Fibroblast of pulmonary artery (primary cell): ENCODE measurements around the gene TM4SF18.

Source experiments
- DNase-seq: peaks from one replicate; pipeline ENCODE4 v3.0.0-alpha.2; 2010; ENCODE audit warnings: low read depth
- H3K4me3 ChIP-seq: replicated peaks from 2 replicates; pipeline ENCODE4 v1.5.1; 2011; ENCODE audit warnings: low read depth, mild to moderate bottlenecking, control low read depth, low read length, moderate library complexity
- CTCF ChIP-seq: IDR thresholded peaks from 2 replicates; pipeline ENCODE4 v1.5.1; 2011; ENCODE audit warnings: mild to moderate bottlenecking, control low read depth, low read length, inconsistent platforms; ENCODE audit errors: missing control alignments

The TM4SF18 gene

GRCh38 chr3:149306751-149307434, 26.5 kb downstream of the TM4SF18 start:
- no peak overlapping the region for H3K4me3 ChIP-seq
- no peak for TF ChIP-seq CTCF
- DNase-seq: no peak

- H3K4me3 ChIP-seq: no peak overlapping the region
- TF ChIP-seq CTCF: no peak
- DNase-seq: no peak
These were observed 28.1 kb downstream of the TM4SF18 start for GRCh38 chr3:149305376-149305775.

DNA sequence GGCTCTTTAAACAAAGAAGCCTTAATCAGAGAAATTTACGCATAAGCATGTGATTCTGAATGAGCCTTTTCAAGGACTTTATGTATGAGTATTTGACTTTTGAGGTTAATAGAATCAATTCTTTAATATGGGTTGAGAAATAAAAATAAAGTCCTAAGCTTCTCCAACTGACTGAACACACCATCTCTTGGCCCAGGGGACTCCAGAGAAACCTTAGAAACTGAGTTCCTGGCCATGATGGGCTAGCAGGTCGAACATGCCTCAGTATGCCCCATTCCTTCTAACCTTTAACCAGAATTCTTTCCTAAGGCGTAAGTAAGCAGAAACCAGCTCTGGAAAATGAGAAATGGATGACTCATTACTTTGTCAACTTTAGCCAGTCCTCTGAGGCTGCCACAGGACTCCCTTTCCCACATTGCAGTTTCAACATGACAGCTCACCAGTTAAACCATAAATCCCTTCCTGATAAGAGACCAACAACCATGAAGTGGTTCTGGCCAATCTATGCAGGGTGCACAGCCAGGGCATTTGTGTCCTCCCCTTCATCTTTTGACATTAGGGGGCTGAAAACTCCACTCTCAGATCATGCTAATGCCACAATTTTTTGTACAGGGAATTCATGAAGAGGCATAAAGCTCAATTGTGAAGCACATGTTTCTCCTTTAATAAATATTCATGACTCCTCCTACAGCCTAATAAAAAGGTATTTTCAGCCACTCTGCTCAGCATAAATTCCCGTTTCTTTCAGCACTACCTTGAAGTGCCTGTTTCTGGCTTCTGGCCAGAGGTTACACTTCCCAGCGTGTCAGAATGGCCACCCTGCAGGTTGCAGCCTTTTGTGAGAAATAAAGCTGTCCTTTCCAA, 33.3 kb downstream of the TM4SF18 start:
- TF ChIP-seq CTCF: no peak
- no peak overlapping the region for H3K4me3 ChIP-seq
- peak; percentile 92 for DNase-seq

GRCh38 chr3:149296972-149297371, 36.5 kb downstream of the TM4SF18 start:
- no peak overlapping the region for H3K4me3 ChIP-seq
- no peak for TF ChIP-seq CTCF
- DNase-seq: no peak

DNA sequence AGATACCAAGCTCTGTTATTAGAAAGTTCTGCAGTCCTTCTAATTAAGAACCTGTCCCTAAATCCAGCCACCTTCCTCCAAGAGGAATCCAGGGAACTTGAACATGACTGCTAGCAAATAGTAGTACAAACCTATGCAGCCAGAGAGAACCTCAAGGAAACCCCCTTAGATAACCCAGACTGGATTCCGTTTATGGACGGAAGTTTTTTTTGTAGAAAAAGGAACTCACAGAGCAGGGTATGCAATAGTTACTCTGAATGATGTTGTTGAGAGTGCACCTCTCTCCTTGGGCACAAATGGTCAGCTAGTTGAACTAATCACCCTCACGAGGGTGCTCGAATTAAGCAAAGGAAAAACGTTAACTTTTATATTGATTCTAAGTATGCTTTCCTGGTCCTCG, 40.8 kb downstream of the TM4SF18 start:
- TF ChIP-seq CTCF: no peak
- no peak for DNase-seq
- no peak overlapping the region for H3K4me3 ChIP-seq

DNA sequence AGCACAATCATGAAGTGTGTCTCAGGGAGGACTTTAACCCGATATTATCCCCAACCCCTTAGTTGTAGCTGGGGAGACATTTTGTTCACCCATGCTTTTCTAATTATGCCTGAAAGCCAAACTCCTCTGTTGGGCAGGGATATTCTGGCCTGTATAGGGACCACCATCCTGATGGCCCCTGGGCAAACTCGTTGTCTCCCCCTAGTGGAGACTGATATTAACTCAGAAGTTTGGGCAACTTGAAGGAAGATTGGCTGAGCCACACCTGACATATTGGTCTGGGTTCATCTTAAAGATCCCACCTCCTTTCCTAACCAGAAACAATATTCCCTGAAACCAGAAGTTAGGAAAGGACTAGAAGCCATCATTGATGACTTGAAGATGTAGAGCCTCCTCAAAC, 42.3 kb downstream of the TM4SF18 start:
- no peak overlapping the region for H3K4me3 ChIP-seq
- DNase-seq: peak; percentile 29
- peak; percentile 49 for TF ChIP-seq CTCF
